GM23248 (cell line): ENCODE data around the gene HBB.

ENCODE experiments used
- EZH2 ChIP-seq: fragments of 200-600 bp; sonication (generic); IDR thresholded peaks from 2 replicates; pipeline ENCODE4 v1.6.1; 2018; ENCODE audit warnings: antibody characterized with exemption, mild to moderate bottlenecking; ENCODE audit not compliant: insufficient read depth, poor library complexity, severe bottlenecking
- EZH2phosphoT487 ChIP-seq: fragments of 200-600 bp; sonication (generic); IDR thresholded peaks from 2 replicates; pipeline ENCODE4 v1.6.1; 2018; ENCODE audit warnings: antibody characterized with exemption, moderate library complexity, mild to moderate bottlenecking, low read depth; ENCODE audit not compliant: insufficient read depth

GRCh38 chr11:5234381-5234834, 7.5 kb upstream of the HBB start, which contains the start of gene HBD:
- TF ChIP-seq EZH2phosphoT487 (no peak), EZH2 (no peak)
